Activated CD8-positive, alpha-beta T cell treated with anti-CD3 and anti-CD28 coated beads, Interleukin-2, amount 10 ng/mL, durations not matched to agents 7 days and 5 days (primary cell): Measurements from ENCODE around the gene JMY. TPM values are rescaled to one million over a fixed set of nuclear protein-coding genes. Genes with fewer than 3 reads are reported as not detected.

Experiments
- ATAC-seq: fragments of 150-1000 bp; cut with Tn5 transposase; one replicate; pipeline ENCODE4 v1.10.0; 2021; ENCODE audit warnings: moderate library complexity
- CTCF ChIA-PET: fragments of 350-600 bp; sonication (Branson Sonifier 250); formaldehyde crosslinking; loops from one replicate; lab custom pipeline; 2021; ENCODE audit warnings: antibody characterized with exemption; lab: Charles Lee
- POLR2A ChIA-PET: fragments of 350-600 bp; sonication (Branson Sonifier 250); formaldehyde crosslinking; loops from one replicate; lab custom pipeline; 2021; ENCODE audit warnings: antibody characterized with exemption; lab: Charles Lee
- DNase-seq: peaks from one replicate; pipeline ENCODE4 v3.0.0-alpha.2; 2020
- H3K27ac Mint-ChIP-seq: one replicate; pipeline ENCODE4 v1.8.0; 2021; ENCODE audit warnings: mild to moderate bottlenecking, mixed read lengths
- H3K27me3 Mint-ChIP-seq: one replicate; pipeline ENCODE4 v1.8.0; 2021; ENCODE audit warnings: low read depth, mixed read lengths
- H3K36me3 Mint-ChIP-seq: one replicate; pipeline ENCODE4 v1.8.0; 2021; ENCODE audit warnings: low read depth, mixed read lengths
- H3K4me1 Mint-ChIP-seq: one replicate; pipeline ENCODE4 v1.8.0; 2021; ENCODE audit warnings: low read depth, mixed read lengths
- H3K4me3 Mint-ChIP-seq: one replicate; pipeline ENCODE4 v1.8.0; 2021; ENCODE audit warnings: mild to moderate bottlenecking, mixed read lengths
- H3K9me3 Mint-ChIP-seq: one replicate; pipeline ENCODE4 v1.8.0; 2022; ENCODE audit warnings: mixed read lengths; ENCODE audit not compliant: insufficient read depth
- total RNA-seq, 2 experiments: library from RNA; stranded (reverse); gene quantifications; one replicate each; pipeline ENCODE4 v1.2.3, GENCODE V29; 2021

JMY gene
- total RNA-seq, 2 experiments from 2014 or later = 2.1 TPM

DNA sequence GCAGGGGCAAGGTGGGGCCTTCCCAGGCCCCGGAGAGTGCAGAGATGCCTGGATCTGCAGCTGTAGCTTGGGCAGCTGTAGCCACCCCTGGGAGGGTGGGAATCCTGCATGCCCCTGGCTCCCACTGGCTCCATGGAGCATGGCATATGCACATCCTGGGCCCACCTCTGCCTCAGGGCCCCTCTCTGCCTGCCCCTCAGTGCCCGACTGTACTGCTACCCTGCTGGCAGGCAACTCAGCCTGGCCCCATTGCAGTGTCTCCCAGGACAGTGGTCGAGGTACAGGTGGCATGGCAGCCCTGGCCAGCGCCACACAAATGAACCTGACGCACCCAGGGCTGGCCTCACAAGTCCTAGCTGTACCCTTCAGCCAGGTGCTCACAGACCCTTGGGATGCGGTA is 23.9 kb downstream of the JMY start:
- DNase-seq (no peak), ATAC-seq (no peak)
- CTCF ChIA-PET = no interaction called here
- H3K36me3 Mint-ChIP-seq = no peaks in the 10 kb centered on the region
- no peaks in the 10 kb centered on the region for H3K27me3 Mint-ChIP-seq
- no peak overlapping the region for H3K27ac Mint-ChIP-seq
- H3K9me3 Mint-ChIP-seq = no peaks in the 10 kb centered on the region
- no peak overlapping the region for H3K4me3 Mint-ChIP-seq
- POLR2A ChIA-PET = no interaction called here
- peaks cover 18% of the 10 kb centered on the region for H3K4me1 Mint-ChIP-seq

DNA sequence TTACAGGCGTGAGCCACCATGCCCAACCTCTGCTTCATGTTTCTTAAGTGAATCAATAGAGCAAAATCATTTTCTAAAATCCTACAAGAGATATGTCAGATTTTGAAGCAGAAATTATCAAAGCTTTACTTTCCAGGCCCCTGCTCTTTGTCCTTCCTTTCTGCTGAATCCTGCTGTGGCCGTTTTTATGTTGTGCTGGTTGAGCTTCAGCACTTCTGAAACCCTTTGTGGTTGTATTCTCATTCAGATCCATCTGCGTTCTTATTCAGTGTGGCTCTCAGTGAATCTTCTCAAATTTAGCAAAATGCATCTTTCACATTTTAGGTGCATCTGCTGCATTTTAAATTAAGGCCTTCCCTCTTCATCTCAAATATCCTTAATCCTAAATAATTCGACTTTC is 26.0 kb downstream of the JMY start:
- ChIA-PET POLR2A (no interaction called here), CTCF (interaction anchor here (0.7 to 1.0 kb wide), 2 partner anchors 18 to 1906 kb away, joined by 3 read pairs; no protein-coding TSS in a partner anchor)
- Mint-ChIP-seq H3K27me3 (no peaks in the 10 kb centered on the region), H3K4me3 (no peak overlapping the region), H3K9me3 (no peaks in the 10 kb centered on the region), H3K4me1 (peaks cover 18% of the 10 kb centered on the region), H3K27ac (no peak overlapping the region), H3K36me3 (no peaks in the 10 kb centered on the region)
- DNase-seq (no peak), ATAC-seq (no peak)

GRCh38 chr5:79263290-79263689 is 27.4 kb downstream of the JMY start:
- H3K9me3 Mint-ChIP-seq = no peaks in the 10 kb centered on the region
- H3K4me3 Mint-ChIP-seq = no peak overlapping the region
- POLR2A ChIA-PET = no interaction called here
- DNase-seq (peak; percentile 34), ATAC-seq (peak; percentile 65)
- CTCF ChIA-PET = interaction anchor here (0.8 kb wide), 1 partner anchor 238 kb away, joined by 3 read pairs; no protein-coding TSS in a partner anchor
- H3K4me1 Mint-ChIP-seq = peaks cover 18% of the 10 kb centered on the region
- no peaks in the 10 kb centered on the region for H3K36me3 Mint-ChIP-seq
- peak overlapping the region; percentile 43 for H3K27ac Mint-ChIP-seq
- H3K27me3 Mint-ChIP-seq = no peaks in the 10 kb centered on the region

- Mint-ChIP-seq H3K4me1 (peaks cover 11% of the 10 kb centered on the region), H3K4me3 (no peak overlapping the region), H3K27me3 (no peaks in the 10 kb centered on the region), H3K36me3 (no peaks in the 10 kb centered on the region), H3K27ac (no peak overlapping the region), H3K9me3 (peaks cover 2% of the 10 kb centered on the region)
- ChIA-PET CTCF (no interaction called here), POLR2A (no interaction called here)
- ATAC-seq = no peak
- DNase-seq = no peak
These were observed 31.2 kb downstream of the JMY start for GRCh38 chr5:79267180-79267579.

- Mint-ChIP-seq H3K36me3 (no peaks in the 10 kb centered on the region), H3K4me1 (no peaks in the 10 kb centered on the region), H3K9me3 (peaks cover 9% of the 10 kb centered on the region), H3K4me3 (no peak overlapping the region), H3K27ac (no peak overlapping the region), H3K27me3 (no peaks in the 10 kb centered on the region)
- POLR2A ChIA-PET = no interaction called here
- no peak for ATAC-seq
- CTCF ChIA-PET = no interaction called here
- DNase-seq = no peak
These were observed 33.8 kb downstream of the JMY start for GRCh38 chr5:79269733-79270166.

DNA sequence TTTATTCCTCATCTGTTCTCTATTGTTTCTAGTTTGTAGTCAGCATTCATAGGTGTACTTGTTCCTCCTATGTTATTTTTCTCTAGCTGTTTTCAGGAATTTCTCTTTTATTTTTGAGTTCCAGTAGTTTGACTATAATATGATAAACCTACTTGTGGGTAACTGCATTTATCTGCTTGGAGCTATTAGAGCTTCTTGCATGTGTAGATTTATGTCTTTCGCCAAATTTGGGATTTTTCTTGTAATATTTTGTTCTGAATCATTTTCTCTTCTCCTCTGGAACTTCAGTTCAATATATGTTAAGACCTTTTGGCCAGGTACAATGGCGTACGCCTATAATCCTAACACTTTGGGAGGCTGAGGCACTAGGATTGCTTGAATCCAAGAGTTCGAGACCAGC is 37.4 kb downstream of the JMY start:
- DNase-seq (no peak), ATAC-seq (no peak)
- no peak overlapping the region for H3K4me3 Mint-ChIP-seq
- no peaks in the 10 kb centered on the region for H3K36me3 Mint-ChIP-seq
- H3K27ac Mint-ChIP-seq = no peak overlapping the region
- no peaks in the 10 kb centered on the region for H3K4me1 Mint-ChIP-seq
- POLR2A ChIA-PET = no interaction called here
- CTCF ChIA-PET = no interaction called here
- peaks cover 9% of the 10 kb centered on the region for H3K9me3 Mint-ChIP-seq
- H3K27me3 Mint-ChIP-seq = no peaks in the 10 kb centered on the region

DNA sequence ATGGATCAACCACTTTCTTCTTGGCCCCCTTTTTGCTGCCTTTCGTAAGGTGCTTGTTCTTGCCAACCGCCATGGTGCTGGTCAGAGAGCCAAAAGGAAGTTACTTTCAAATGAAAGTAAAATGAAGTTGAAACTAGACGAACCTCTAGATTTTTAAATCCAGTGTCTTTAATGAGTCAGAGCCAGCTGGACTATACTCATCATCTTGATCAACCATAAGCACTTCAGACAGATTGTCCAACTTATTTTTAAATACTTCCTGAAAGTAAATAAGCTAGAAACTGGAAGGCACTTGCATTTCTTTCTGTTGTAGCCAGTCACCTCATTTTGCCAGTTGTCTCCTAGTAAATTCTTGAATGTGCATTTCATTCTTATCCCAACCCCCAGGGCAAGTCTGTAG is 48.9 kb downstream of the JMY start:
- H3K27ac Mint-ChIP-seq = no peak overlapping the region
- no peaks in the 10 kb centered on the region for H3K27me3 Mint-ChIP-seq
- DNase-seq (no peak), ATAC-seq (no peak)
- no peak overlapping the region for H3K4me3 Mint-ChIP-seq
- ChIA-PET CTCF (no interaction called here), POLR2A (no interaction called here)
- peaks cover 7% of the 10 kb centered on the region for H3K4me1 Mint-ChIP-seq
- no peaks in the 10 kb centered on the region for H3K9me3 Mint-ChIP-seq
- peaks cover 13% of the 10 kb centered on the region for H3K36me3 Mint-ChIP-seq

DNA sequence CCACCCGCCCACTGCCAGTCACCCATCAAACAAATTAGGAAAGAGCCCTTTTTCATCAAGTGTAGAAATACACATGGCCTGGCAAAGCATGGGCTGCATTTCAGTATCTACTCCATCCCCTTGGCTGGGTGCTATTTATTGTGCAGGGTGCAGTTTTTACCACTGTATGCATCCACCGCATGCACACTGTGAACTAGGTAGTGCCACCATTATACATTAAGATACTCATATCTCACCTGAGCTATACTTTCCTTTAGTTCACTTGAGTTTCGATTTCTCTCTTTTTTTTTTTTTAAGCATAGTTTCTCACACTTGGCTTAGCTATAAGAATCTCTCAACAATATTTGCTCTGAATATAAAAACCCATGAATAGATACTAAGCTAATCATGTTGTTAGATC is 49.4 kb downstream of the JMY start:
- no peak overlapping the region for H3K4me3 Mint-ChIP-seq
- H3K27ac Mint-ChIP-seq = no peak overlapping the region
- H3K36me3 Mint-ChIP-seq = peaks cover 13% of the 10 kb centered on the region
- peaks cover 7% of the 10 kb centered on the region for H3K4me1 Mint-ChIP-seq
- no peaks in the 10 kb centered on the region for H3K9me3 Mint-ChIP-seq
- DNase-seq = no peak
- POLR2A ChIA-PET = no interaction called here
- CTCF ChIA-PET = no interaction called here
- no peak for ATAC-seq
- H3K27me3 Mint-ChIP-seq = no peaks in the 10 kb centered on the region

- CTCF ChIA-PET = interaction anchor here (0.9 kb wide), 1 partner anchor 8 kb away, joined by 3 read pairs; no protein-coding TSS in a partner anchor
These were observed 49.9 kb downstream of the JMY start for GRCh38 chr5:79285833-79286232.

DNA sequence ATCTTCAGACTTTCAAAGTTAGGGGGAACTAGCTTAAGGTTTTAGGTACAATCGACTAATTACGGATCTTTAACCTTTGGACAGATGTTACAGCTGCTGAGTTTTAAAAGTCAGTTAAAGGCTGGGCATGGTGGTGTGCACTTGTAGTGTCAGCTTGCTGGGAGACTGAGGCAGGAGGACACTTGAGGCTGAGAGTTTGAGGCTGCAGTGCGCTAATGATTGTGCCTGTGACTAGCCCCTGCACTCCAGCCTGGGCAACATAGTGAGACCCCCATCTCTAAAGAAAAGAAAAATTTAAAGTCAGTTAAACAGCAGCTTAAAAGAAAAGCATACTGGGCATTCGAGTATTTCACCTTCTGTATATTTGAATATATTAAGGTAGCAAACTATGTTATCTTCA is 51.4 kb downstream of the JMY start:
- no peaks in the 10 kb centered on the region for H3K9me3 Mint-ChIP-seq
- no peaks in the 10 kb centered on the region for H3K27me3 Mint-ChIP-seq
- no peak overlapping the region for H3K4me3 Mint-ChIP-seq
- H3K4me1 Mint-ChIP-seq = peaks cover 7% of the 10 kb centered on the region
- ATAC-seq (no peak), DNase-seq (no peak)
- ChIA-PET POLR2A (no interaction called here), CTCF (interaction anchor here (1.1 kb wide), 1 partner anchor 154 kb away, joined by 3 read pairs; no protein-coding TSS in a partner anchor)
- no peak overlapping the region for H3K27ac Mint-ChIP-seq
- peaks cover 8% of the 10 kb centered on the region for H3K36me3 Mint-ChIP-seq

More at GRCh38 chr5:79285833-79286232, 49.9 kb downstream of the JMY start:
- Mint-ChIP-seq H3K27me3 (no peaks in the 10 kb centered on the region), H3K27ac (no peak overlapping the region), H3K4me3 (no peak overlapping the region), H3K9me3 (no peaks in the 10 kb centered on the region), H3K36me3 (peaks cover 13% of the 10 kb centered on the region), H3K4me1 (peaks cover 7% of the 10 kb centered on the region)
- POLR2A ChIA-PET = no interaction called here
- no peak for DNase-seq
- no peak for ATAC-seq

DNA sequence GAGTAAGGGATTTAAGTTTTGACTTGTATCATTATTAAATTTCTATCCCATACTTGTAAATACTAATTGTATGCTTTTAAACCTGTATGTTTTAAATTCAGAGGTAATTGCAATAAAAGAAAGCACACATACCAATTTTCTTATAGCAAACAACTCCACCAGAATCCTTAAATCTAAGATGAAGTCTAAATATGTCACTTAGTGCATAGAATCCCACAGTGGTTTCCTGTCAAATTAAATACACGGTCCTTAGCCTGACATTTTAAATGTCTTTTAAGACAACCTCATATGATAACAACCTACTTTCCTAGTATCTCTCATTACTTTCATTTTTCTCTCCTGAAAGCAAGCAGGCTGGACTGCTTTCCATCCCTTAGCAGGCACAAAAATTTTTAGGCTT is 52.0 kb downstream of the JMY start:
- H3K9me3 Mint-ChIP-seq = no peaks in the 10 kb centered on the region
- H3K4me3 Mint-ChIP-seq = no peak overlapping the region
- H3K4me1 Mint-ChIP-seq = peaks cover 7% of the 10 kb centered on the region
- DNase-seq (no peak), ATAC-seq (no peak)
- CTCF ChIA-PET = interaction anchor here (1.1 kb wide), 1 partner anchor 154 kb away, joined by 3 read pairs; no protein-coding TSS in a partner anchor
- POLR2A ChIA-PET = no interaction called here
- H3K27ac Mint-ChIP-seq = no peak overlapping the region
- peaks cover 6% of the 10 kb centered on the region for H3K36me3 Mint-ChIP-seq
- no peaks in the 10 kb centered on the region for H3K27me3 Mint-ChIP-seq

DNA sequence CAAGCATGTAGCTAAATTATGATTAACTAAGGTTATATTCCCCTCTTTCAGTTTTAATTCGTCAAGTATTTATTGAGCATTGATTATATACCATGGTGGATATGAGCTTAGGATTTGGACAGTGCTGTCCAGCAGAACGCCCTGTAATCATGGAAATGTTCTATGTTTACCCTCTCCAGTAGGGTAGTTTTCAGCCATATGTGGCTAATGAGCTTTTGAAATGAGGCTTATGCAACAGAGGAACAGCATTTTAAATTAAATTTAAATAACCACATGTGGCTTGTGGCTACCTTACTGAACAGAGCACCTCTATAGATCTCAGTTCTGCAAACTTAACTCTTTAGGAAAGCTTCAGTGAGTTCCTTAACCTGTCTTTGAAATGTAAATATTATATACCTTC is 59.1 kb downstream of the JMY start:
- Mint-ChIP-seq H3K27ac (no peak overlapping the region), H3K4me3 (no peak overlapping the region), H3K27me3 (no peaks in the 10 kb centered on the region), H3K9me3 (no peaks in the 10 kb centered on the region), H3K36me3 (no peaks in the 10 kb centered on the region), H3K4me1 (peaks cover 6% of the 10 kb centered on the region)
- ATAC-seq (no peak), DNase-seq (no peak)
- POLR2A ChIA-PET = no interaction called here
- CTCF ChIA-PET = interaction anchor here (1.1 kb wide), 1 partner anchor 169 kb away, joined by 3 read pairs; no protein-coding TSS in a partner anchor

GRCh38 chr5:79297661-79298060 is 61.7 kb downstream of the JMY start:
- Mint-ChIP-seq H3K4me1 (peaks cover 6% of the 10 kb centered on the region), H3K36me3 (peaks cover 3% of the 10 kb centered on the region), H3K27ac (no peak overlapping the region), H3K9me3 (no peaks in the 10 kb centered on the region), H3K4me3 (no peak overlapping the region), H3K27me3 (no peaks in the 10 kb centered on the region)
- DNase-seq = no peak
- POLR2A ChIA-PET = no interaction called here
- no peak for ATAC-seq
- CTCF ChIA-PET = no interaction called here
